Inflammatory macrophage treated with lipopolysaccharide for 1 hour (primary cell): Measurements from ENCODE around the gene HDAC9.

ENCODE experiments used
- DNase-seq, 2 donors: peaks; one replicate each; pipeline ENCODE4 v3.0.0-alpha.2; 2020 to 2022

HDAC9 gene

GRCh38 chr7:18858232-18858631 lies 362.7 kb downstream of the HDAC9 start:
- no peak for DNase-seq

- DNase-seq = no peak
These were observed 363.8 kb downstream of the HDAC9 start for GRCh38 chr7:18859318-18859717.

GRCh38 chr7:18860221-18860620 lies 364.7 kb downstream of the HDAC9 start:
- no peak for DNase-seq

GRCh38 chr7:18861514-18862118 lies 366.1 kb downstream of the HDAC9 start:
- peak; percentile 77 to 87 for DNase-seq

- DNase-seq = no peak
These were observed 369.4 kb downstream of the HDAC9 start for GRCh38 chr7:18864967-18865366.

- DNase-seq = peak; percentile 91 to 99
These were observed 370.9 kb downstream of the HDAC9 start for GRCh38 chr7:18866359-18867036.

- DNase-seq = no peak
These were observed 376.8 kb downstream of the HDAC9 start for GRCh38 chr7:18872344-18872743.

- DNase-seq = no peak
These were observed 378.3 kb downstream of the HDAC9 start for GRCh38 chr7:18873734-18874336.

GRCh38 chr7:18874880-18875279 lies 379.3 kb downstream of the HDAC9 start:
- peak; percentile 56 to 78 for DNase-seq

- DNase-seq = no peak
These were observed 382.3 kb downstream of the HDAC9 start for GRCh38 chr7:18877874-18878273.

GRCh38 chr7:18886832-18887231 lies 391.3 kb downstream of the HDAC9 start:
- peak in 1 of 2 donors; percentile 31 for DNase-seq

GRCh38 chr7:18889436-18889835 lies 393.9 kb downstream of the HDAC9 start:
- DNase-seq = no peak

- DNase-seq = no peak
These were observed 394.6 kb downstream of the HDAC9 start for GRCh38 chr7:18890134-18890533.

GRCh38 chr7:18890885-18891621 lies 395.5 kb downstream of the HDAC9 start:
- no peak for DNase-seq

- no peak for DNase-seq
These were observed 397.6 kb downstream of the HDAC9 start for GRCh38 chr7:18893156-18893555.

- DNase-seq = no peak
These were observed 398.6 kb downstream of the HDAC9 start for GRCh38 chr7:18894155-18894554.

- no peak for DNase-seq
These were observed 399.9 kb downstream of the HDAC9 start for GRCh38 chr7:18895456-18895855.

GRCh38 chr7:18896343-18896975 lies 400.9 kb downstream of the HDAC9 start:
- DNase-seq = no peak

GRCh38 chr7:18900236-18900635 lies 404.7 kb downstream of the HDAC9 start:
- no peak for DNase-seq

GRCh38 chr7:18900803-18901202 lies 405.3 kb downstream of the HDAC9 start:
- DNase-seq = no peak

- no peak for DNase-seq
These were observed 405.8 kb downstream of the HDAC9 start for GRCh38 chr7:18901351-18901750.

- no peak for DNase-seq
These were observed 406.5 kb downstream of the HDAC9 start for GRCh38 chr7:18901982-18902421.

GRCh38 chr7:18902892-18903291 lies 407.3 kb downstream of the HDAC9 start:
- no peak for DNase-seq
